Inflammatory macrophage treated with lipopolysaccharide for 1 hour (primary cell): Measurements from ENCODE around the gene DTNBP1.

Experiments
- DNase-seq, 2 donors: peaks; one replicate each; pipeline ENCODE4 v3.0.0-alpha.2; 2020 to 2022

Gene DTNBP1, protein sequence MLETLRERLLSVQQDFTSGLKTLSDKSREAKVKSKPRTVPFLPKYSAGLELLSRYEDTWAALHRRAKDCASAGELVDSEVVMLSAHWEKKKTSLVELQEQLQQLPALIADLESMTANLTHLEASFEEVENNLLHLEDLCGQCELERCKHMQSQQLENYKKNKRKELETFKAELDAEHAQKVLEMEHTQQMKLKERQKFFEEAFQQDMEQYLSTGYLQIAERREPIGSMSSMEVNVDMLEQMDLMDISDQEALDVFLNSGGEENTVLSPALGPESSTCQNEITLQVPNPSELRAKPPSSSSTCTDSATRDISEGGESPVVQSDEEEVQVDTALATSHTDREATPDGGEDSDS

GRCh38 chr6:15662326-15663129 lies at the start of gene DTNBP1:
Gene DTNBP1 (minus strand): TSS chr6:15663028. CDS start chr6:15662869, 159 bp downstream.
- peak; percentile 66 to 88 for DNase-seq

GRCh38 chr6:15709651-15710269 lies 46.9 kb upstream of the DTNBP1 start:
- peak; percentile 18 to 21 for DNase-seq

DNA sequence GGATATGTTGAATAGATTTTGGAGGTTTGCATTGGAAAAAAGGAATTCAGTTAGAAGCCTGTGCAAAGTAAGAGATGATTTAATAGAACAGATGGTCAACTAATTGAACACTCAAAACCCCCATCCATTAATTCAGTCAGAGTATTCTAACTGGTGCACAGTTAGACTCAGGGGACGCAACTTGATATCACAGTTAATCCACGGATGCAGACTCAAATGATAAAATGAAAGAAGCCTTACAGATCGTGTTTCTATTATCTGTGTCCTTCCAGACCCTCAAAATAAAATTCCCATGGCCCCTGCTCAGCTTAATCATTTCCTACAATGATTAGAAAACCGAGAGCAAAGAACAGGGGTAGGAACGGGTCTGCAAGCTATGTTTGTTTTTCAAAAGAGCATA lies 45.4 kb upstream of the DTNBP1 start:
- DNase-seq: no peak

DNA sequence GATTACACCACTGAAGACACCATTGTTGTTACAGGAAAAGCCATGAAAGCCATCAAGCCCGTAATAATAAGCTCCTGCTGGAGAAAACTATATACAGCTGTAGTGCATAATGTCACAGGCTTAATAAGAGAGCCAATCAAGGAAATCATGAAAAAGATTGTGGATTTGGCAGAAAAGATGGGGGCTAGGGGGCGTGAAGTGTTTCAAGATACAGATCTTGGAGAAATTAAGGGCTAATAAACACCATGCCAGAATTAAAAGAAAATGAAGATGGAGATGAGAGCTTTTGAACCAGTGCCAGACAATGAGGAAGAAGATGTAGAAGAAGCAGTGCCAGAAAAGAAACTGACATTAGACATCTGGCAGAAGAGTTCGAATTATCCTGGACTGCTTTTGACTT lies 43.2 kb upstream of the DTNBP1 start:
- DNase-seq: no peak

GRCh38 chr6:15698471-15698870 lies 35.6 kb upstream of the DTNBP1 start:
- peak; percentile 53 to 73 for DNase-seq

DNA sequence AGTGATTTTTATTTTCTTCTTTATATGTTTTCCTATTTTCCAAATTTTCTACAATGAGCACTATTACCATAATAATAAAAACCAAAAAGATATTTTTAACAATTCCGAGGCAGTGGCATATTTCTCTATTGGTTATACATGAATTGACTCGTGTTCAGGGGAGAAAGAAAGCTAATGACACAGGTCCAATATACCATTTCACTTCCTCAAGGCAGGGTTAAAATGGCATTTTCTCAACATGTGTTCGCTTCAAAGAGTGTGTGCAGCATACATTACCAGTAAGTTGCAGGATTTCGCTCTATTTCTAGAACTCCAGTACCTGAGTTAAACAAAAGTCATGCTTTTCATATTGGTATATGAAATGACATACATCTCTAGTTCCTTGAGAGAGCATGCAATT lies 35.1 kb upstream of the DTNBP1 start:
- DNase-seq: no peak

DNA sequence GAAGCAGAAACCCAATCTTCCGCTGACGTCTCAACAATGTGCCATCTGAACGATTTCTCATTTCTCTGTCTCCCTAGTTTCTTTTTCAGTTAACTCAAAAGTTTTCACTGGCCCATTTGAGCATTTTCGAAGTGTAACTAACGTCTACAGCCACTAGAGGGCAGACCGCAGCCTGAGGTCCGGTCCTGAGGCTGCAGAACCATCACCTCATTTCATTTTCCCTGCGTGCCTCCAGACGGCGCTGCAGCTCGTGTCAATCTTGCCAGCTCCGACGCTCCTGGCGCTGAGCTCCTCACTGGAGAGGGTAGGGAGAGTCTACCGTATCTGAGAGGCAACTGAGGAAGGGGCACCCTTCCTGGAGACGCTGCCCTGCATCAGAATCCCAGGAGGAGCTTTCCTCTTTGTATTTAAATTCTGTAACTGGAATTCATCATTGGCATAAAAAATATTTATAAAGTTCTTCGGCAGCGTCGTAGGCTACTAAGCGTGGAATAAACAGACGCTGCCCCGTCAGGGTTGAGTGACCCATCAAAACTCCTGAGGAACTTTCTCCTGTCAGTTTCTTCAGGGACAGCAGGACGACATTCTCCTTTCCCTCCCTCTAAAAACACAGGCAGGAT lies 28.5 kb upstream of the DTNBP1 start:
- DNase-seq: peak; percentile 86 to 97

GRCh38 chr6:15690510-15690909 lies 27.7 kb upstream of the DTNBP1 start:
- DNase-seq: no peak

- peak; percentile 85 to 86 for DNase-seq
These were observed 27.0 kb upstream of the DTNBP1 start for GRCh38 chr6:15689586-15690482.

GRCh38 chr6:15685619-15686018 lies 22.8 kb upstream of the DTNBP1 start:
- DNase-seq: no peak

DNA sequence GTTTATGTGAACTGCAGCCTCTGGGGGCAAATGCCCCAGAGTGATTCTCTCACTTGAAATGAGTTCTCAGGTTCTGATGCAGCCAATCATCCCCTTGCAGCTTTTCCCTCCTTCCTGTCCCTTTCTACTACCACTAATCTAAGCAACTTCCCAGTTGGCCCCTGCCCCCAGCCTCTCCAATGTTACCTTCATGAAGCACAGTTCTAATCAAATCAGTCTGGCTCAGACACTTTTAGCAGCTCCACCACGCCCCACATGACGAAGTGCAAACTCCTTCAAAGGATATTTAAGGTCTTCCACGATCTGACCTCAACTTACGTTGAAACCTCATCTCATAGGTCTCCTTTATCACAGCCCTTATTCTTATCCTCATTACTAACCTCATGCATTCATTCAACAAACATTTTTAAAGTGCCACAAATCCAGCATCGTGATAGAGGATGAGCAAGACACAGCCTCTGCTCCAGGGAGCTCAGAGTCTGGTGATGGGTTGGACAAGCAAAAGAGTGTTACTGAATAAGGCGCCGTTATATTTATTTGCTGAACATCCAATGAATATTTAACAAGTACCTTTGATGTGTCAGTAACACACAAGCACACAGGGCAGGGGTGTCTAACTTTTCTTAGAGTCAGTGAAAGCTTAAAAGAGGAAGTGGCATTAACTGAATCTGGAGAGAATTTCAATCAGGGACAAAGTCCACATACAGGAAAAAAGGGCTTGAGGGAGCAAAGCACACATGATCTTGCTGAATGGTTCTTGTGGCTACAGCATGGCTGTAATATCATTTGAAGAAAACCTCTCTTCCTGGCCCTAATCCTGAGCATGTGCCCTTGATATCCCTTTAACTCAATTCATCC lies 20.4 kb upstream of the DTNBP1 start:
- DNase-seq: peak in 1 of 2 donors; percentile 23

GRCh38 chr6:15681946-15682345 lies 19.1 kb upstream of the DTNBP1 start:
- DNase-seq: no peak

DNA sequence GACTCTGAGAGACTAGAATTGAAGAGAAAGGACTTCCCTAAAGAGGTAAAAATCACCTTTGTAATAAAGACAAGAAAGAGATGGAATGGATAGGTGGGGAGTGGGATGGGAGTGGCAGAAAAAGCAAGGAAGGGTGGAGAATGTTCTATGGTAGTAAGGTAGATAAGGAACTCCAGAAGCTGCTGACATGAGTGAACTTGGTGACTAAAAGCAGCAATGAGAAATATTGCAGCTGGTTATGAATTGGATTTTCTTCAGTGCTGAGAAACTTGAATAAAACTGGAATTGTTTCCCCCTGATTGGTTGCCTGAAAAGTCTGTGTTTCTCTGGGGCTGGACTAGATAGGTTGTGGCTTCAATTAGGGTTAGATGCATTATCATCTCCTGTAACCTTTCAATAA lies 15.7 kb upstream of the DTNBP1 start:
- no peak for DNase-seq

- no peak for DNase-seq
These were observed 15.0 kb upstream of the DTNBP1 start for GRCh38 chr6:15677822-15678221.

DNA sequence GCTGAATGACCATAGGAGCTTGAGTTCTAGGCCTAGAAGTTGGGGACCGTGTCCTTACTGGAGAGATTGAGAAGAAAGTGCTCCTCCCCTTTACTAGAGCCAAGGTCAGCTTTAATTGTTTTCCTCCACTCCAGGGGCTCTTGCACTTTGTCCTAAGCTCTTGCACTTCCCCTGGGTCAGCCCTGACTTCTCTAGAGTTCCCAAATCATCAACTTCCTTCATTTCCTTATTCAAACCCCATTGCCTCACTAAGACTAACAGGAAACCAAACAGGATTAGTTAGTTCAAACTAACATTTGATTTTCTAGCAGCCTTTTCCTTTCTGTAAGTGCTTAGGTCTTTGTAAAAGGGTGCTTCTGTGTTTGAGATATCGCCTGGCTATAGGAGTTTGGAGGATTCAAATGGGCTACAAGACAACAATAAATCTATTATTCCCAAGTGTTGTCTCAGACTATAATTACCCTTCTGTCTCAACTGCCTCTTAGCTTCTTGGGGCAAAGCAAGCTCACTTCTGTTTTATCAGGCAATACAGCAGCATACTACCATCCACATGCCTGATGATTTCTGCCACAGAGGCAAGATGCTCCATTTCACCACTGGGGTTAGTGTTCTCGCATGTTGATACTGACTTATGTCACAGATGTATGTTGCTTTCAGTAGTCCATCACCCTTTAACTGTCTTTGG lies 12.8 kb upstream of the DTNBP1 start:
- DNase-seq: peak; percentile 52 to 59

GRCh38 chr6:15674690-15675386 lies 12.0 kb upstream of the DTNBP1 start:
- peak; percentile 16 to 34 for DNase-seq

DNA sequence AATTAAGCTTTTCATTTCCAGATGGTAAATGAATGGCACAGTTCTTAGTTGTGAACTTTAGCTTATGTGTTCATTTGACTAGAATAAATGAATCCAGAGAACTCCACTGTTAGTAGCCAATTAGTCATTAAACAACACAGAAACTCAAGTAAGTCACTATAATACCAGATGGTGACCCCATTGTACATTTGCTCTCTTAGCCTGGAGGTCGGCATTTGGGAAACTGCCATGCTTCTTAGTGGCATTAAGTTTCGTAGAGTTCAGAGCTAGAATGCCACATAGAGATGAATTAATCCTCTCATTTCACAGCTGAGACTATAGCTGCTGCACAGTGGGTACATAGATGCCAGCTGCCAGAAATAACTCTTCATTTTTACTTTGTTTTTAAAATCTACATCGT lies 10.8 kb upstream of the DTNBP1 start:
- no peak for DNase-seq

DNA sequence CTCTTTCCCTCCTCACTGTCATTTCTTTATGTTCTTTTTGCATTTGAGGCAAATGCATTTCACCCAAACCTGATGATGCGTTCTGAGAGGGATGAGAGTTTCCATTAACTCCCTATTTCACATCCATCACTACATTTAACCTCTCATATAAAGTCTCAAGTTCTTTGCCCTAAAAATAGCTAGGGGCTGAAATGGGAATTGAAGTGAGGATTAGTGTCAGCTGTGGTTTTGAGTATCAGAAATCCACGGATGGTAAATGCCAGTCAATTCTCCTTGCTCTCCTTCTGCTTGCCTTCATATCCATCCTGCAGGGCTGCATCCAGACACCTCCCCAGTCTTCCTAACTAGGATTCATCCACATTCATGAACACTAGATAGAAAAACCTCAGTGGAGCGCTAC lies 10.0 kb upstream of the DTNBP1 start:
- no peak for DNase-seq

DNA sequence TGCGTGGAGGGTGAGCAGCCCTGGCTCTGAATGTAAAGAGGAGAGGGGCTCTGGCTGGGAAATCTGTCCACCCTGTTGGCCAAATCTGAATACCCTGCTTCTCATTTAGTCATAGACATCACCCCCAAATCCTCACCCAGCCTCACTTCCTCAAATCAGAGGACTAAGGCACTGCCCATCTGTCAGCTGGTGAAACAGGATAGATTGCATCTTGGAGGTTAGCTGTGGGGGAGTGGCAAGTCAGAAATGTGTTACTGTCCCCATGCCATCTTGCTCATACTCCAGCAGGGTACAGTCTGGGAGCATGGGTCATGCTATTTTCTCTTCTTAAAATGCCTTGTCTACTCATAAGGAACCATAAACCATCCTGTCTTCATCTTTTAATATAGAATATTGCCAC lies 9.5 kb upstream of the DTNBP1 start:
- peak; percentile 77 to 82 for DNase-seq

DNA sequence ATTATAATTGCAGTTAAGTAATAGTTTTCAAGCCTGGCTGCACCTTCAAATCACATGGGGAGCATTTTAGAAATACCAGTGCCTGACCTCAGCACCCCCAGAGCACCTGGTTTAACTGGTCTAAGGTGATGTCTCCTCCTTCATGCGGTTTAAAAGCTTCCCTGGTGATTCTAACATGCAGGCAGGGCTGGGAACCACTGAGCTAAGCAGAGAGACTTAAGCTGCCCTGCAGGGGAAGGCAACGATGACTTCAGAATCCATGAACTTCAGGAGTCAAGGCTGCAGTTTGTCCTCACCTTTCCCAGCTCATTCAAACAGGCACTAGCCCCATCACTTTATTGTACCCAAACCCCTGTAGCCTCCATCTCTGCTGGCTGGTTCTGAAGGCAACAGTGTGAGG lies 6.1 kb upstream of the DTNBP1 start:
- DNase-seq: no peak
